Spleen (tissue), 11 donors: Measurements from ENCODE around the gene RBM14. TPM values are rescaled to one million over a fixed set of nuclear protein-coding genes. Genes with fewer than 3 reads are reported as not detected.

Source experiments
- DNase-seq: peaks from one replicate; pipeline ENCODE4 v3.0.0-alpha.2; 2020
- H3K27ac ChIP-seq, 8 donors: fragments of 200-600 bp; sonication (generic) in 7 of 8; 1 replicate in 4 of 8; 2 replicates in 4 of 8; pipeline versions ENCODE4 v1.5.0 to v1.8.0; 2016 to 2021; ENCODE audit warnings: inconsistent platforms in 4 of 8, mild to moderate bottlenecking in 4 of 8, moderate library complexity in 1 of 8
- H3K27me3 ChIP-seq, 7 donors: fragments of 200-600 bp; sonication (generic) in 6 of 7; replicated peaks in 1 of 7; 1 replicate in 4 of 7; 2 replicates in 3 of 7; pipeline versions ENCODE4 v1.5.0 to v1.8.0; 2016 to 2021; ENCODE audit warnings: inconsistent platforms in 3 of 7, mild to moderate bottlenecking in 1 of 7
- H3K36me3 ChIP-seq, 6 donors: fragments of 200-600 bp; sonication (generic) in 5 of 6; 1 replicate in 4 of 6; 2 replicates in 2 of 6; pipeline versions ENCODE4 v1.5.0 to v1.8.0; 2016 to 2021; ENCODE audit warnings: inconsistent platforms in 2 of 6
- H3K4me1 ChIP-seq, 6 donors: fragments of 200-600 bp; sonication (generic) in 5 of 6; 1 replicate in 3 of 6; 2 replicates in 3 of 6; pipeline versions ENCODE4 v1.5.0 to v1.8.0; 2016 to 2021; ENCODE audit warnings: inconsistent platforms in 3 of 6
- H3K4me3 ChIP-seq, 8 donors: fragments of 200-600 bp; sonication (generic) in 7 of 8; 1 replicate in 4 of 8; 2 replicates in 4 of 8; pipeline versions ENCODE4 v1.5.0 to v1.8.0; 2016 to 2021; ENCODE audit warnings: inconsistent platforms in 4 of 8, mild to moderate bottlenecking in 4 of 8, moderate library complexity in 2 of 8
- H3K9me3 ChIP-seq, 8 donors: fragments of 200-600 bp; sonication (generic) in 7 of 8; 1 replicate in 4 of 8; 2 replicates in 4 of 8; pipeline versions ENCODE4 v1.5.0 to v1.8.0; 2016 to 2021; ENCODE audit warnings: inconsistent platforms in 4 of 8
- POLR2A ChIP-seq, 3 donors: fragments of 450-650 bp; IDR thresholded peaks; one replicate each; pipeline ENCODE4 v1.5.1; 2017; ENCODE audit warnings: antibody characterized with exemption in 3 of 3, mild to moderate bottlenecking in 1 of 3
- POLR2AphosphoS5 ChIP-seq, 3 donors: sonication (generic); formaldehyde crosslinking; IDR thresholded peaks; one replicate each; pipeline ENCODE4 v1.5.1; 2017; ENCODE audit warnings: antibody characterized with exemption in 3 of 3
- WGBS, 5 donors: extraction: QIAGEN DNeasy Blood & Tissue Kit in 3 of 5; methylation state at CpG; one replicate each; pipeline versions ENCODE4 v1.1.5 to v1.1.7; 2013 to 2018; 5-methylcytosine and 5-hydroxymethylcytosine counted together
- intact Hi-C: fragments of 100-400 bp; cut with DNase I; formaldehyde crosslinking; loops from one replicate; pipeline ENCODE4 v1.15.0; 2023; ENCODE audit warnings: low total_unique reads
- polyA plus RNA-seq, 3 donors: library from polyadenylated mRNA; stranded (reverse); fragments of 200-250 nt; gene quantifications; one replicate each; pipeline ENCODE4 v1.2.1, GENCODE V29; 2013
- total RNA-seq, 7 donors: library from RNA; depleted of rRNA in 3 of 7; stranded (reverse); fragments of >200 nt in 3 of 7; fragmentation: NEBNext Ultra II Directional in 4 of 7; extraction: Animal tissue kit (Norgen Biotek cat#: 25700) in 4 of 7; gene quantifications; one replicate each; pipeline versions ENCODE4 v1.1.0 to v1.2.1, GENCODE V29; 2016 to 2021
- TF ChIP-seq, protein P1 (sequence below), 11 experiments: fragments of 200-600 bp in 7 of 11; fragments of 450-650 bp in 4 of 11; sonication (generic) in 4 of 11; IDR thresholded peaks in 8 of 11; conservative IDR thresholded peaks in 3 of 11; 1 replicate in 7 of 11; 2 replicates in 4 of 11; pipeline versions ENCODE4 v1.4.0 to v1.8.0; 2016 to 2021; ENCODE audit warnings: antibody characterized with exemption in 11 of 11, inconsistent platforms in 4 of 11, mild to moderate bottlenecking in 1 of 11
- donor health status: healthy with polysubstance abuse.
- donor health status: DM: no; HTN: no; CAD: no; lungs with moderate emphysema.
- donor health status: DM: no; HTN: no; CAD: no.
- donor health status: Bipolar disorder and iron deficiency.
- donor health status: healthy.
- donor health status: DM: no; HTN: no; CAD: no.
- donor health status: DM: yes; HTN: yes; CAD: no.

The RBM14 gene
- total and polyA plus RNA-seq, 10 donors = 37.7 to 96.6 (median 73.5) TPM

DNA sequence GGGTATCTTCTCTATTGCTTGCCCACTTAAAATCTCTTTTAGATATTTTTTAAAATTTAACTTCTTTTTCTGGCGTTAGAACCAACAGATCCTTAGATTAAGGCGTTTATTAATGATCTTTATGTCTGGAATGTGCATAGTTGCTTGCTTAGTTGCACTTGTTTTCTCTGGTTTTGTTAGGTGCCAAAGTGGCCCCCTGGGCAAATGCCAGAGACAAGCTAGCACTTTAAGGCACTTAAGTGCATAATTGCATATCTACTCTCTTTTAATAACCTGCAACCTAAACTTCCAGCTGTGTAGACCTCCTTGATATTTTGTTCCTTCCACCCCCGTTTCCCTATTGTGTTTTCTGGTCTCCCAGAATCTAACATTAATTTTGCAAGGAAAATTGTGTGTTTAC lies 25.4 kb downstream of the RBM14 start:
- intact Hi-C loops = no loop called here
- H3K27ac ChIP-seq = peak overlapping the region in 2 of 8 donors; percentile 30 to 93
- H3K4me1 ChIP-seq = peaks cover 61 to 94% (median 90%) of the 10 kb centered on the region in 6 donors
- WGBS, 5 donors = 29 to 55% (median 52%) methylated on average over 3 of the region's 3 CpGs
- no peak for DNase-seq
- H3K9me3 ChIP-seq = no peaks in the 10 kb centered on the region
- peaks cover 0 to 73% (median 59%) of the 10 kb centered on the region in 6 donors for H3K36me3 ChIP-seq
- TF ChIP-seq, protein P1, sequence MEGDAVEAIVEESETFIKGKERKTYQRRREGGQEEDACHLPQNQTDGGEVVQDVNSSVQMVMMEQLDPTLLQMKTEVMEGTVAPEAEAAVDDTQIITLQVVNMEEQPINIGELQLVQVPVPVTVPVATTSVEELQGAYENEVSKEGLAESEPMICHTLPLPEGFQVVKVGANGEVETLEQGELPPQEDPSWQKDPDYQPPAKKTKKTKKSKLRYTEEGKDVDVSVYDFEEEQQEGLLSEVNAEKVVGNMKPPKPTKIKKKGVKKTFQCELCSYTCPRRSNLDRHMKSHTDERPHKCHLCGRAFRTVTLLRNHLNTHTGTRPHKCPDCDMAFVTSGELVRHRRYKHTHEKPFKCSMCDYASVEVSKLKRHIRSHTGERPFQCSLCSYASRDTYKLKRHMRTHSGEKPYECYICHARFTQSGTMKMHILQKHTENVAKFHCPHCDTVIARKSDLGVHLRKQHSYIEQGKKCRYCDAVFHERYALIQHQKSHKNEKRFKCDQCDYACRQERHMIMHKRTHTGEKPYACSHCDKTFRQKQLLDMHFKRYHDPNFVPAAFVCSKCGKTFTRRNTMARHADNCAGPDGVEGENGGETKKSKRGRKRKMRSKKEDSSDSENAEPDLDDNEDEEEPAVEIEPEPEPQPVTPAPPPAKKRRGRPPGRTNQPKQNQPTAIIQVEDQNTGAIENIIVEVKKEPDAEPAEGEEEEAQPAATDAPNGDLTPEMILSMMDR (IDR thresholded peaks at IDR 0.05 in 8 of 11, conservative IDR thresholded peaks at IDR 0.05 in 3 of 11) = no peak
- peak overlapping the region in 7 of 8 donors; percentile 10 to 89 (median 78) for H3K4me3 ChIP-seq
- no peaks in the 10 kb centered on the region for H3K27me3 ChIP-seq

DNA sequence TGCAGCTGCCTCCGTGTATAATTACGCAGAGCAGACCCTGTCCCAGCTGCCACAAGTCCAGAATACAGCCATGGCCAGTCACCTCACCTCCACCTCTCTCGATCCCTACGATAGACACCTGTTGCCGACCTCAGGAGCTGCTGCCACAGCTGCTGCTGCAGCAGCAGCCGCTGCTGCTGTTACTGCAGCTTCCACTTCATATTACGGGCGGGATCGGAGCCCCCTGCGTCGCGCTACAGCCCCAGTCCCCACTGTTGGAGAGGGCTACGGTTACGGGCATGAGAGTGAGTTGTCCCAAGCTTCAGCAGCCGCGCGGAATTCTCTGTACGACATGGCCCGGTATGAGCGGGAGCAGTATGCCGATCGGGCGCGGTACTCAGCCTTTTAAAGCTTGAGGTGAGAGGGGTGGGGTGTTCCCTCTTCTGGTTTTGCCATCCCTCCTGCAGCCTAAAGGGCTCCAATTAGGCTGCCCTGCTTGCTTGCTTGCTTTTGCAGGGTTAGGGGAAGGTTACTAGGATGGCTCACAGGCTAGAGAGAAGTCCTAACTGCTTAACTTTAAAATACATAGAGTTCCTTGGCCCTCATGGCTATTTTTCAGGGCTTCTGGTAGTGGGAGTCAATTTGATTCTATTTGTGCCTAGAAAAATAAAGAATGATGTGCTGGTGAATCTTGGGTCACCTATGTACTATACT lies 27.5 kb downstream of the RBM14 start:
- Histone ChIP-seq H3K27me3 (no peaks in the 10 kb centered on the region), H3K4me3 (peak overlapping the region in 3 of 8 donors; percentile 16 to 89 (median 78)), H3K4me1 (peaks cover 63 to 100% (median 82%) of the 10 kb centered on the region in 6 donors), H3K9me3 (no peaks in the 10 kb centered on the region), H3K36me3 (peaks cover 0 to 94% (median 76%) of the 10 kb centered on the region in 6 donors), H3K27ac (no peak overlapping the region)
- DNase-seq = no peak
- TF ChIP-seq POLR2AphosphoS5 (IDR thresholded peaks at IDR 0.05) = peak in 1 of 3 donors; percentile 63
- TF ChIP-seq, protein P1 (IDR thresholded peaks at IDR 0.05 in 8 of 11, conservative IDR thresholded peaks at IDR 0.05 in 3 of 11) = no peak
- 89 to 93% (median 91%) methylated on average over 20 to 24 of the region's 24 CpGs for WGBS, 5 donors
- intact Hi-C loops = no loop called here

DNA sequence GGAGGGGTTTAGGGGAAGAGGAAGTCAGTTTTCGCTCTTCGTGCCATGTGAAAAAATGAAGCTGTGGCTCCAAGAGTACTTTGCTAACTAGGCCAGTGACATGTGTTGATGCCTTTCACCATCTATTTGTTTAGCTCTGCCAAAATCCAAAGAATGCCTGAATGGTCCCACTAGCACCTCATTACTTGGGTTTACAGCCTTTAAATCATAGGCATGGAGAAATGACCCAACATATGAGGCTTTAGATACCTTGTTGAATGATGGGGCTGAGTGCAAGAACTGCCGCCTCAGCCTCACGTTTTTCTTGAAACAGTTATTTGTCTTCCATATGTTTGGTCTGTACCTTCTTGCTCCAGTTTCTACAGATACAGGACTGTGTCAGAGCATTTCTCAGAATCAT lies 30.4 kb downstream of the RBM14 start:
- H3K4me1 ChIP-seq = peaks cover 38 to 98% (median 60%) of the 10 kb centered on the region in 6 donors
- H3K9me3 ChIP-seq = no peaks in the 10 kb centered on the region

DNA sequence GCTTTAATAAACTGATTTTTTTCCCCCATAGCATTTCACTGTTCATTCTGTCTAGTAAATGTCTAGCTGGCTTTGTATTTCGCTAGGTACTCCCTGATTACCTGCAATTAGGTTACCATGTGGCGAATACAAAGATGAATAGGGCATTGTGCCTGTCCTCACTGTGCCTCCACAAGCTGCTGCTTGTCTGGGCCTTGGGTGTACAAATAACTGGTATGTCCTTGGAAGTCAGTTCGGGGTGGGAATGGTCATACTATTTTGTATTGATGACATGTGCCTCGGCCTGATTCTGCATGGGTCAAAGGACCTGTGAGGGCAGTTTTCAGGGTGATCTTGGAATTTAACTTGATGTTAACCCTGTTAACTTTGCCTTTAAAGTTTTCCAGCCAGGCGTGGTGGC lies 33.5 kb downstream of the RBM14 start:
- WGBS, 5 donors = 91 to 97% (median 97%) methylated on average over 5 of the region's 5 CpGs
- H3K36me3 ChIP-seq = peaks cover 0 to 100% (median 69%) of the 10 kb centered on the region in 6 donors
- intact Hi-C loops = no loop called here
- H3K4me1 ChIP-seq = peaks cover 8 to 80% (median 29%) of the 10 kb centered on the region in 6 donors
- H3K4me3 ChIP-seq = no peak overlapping the region
- H3K27ac ChIP-seq = no peak overlapping the region
- no peak for DNase-seq
- H3K9me3 ChIP-seq = no peaks in the 10 kb centered on the region
- TF ChIP-seq, protein P1 (IDR thresholded peaks at IDR 0.05 in 8 of 11, conservative IDR thresholded peaks at IDR 0.05 in 3 of 11) = no peak
- no peak for TF ChIP-seq POLR2AphosphoS5 (IDR thresholded peaks at IDR 0.05)
- TF ChIP-seq POLR2A (IDR thresholded peaks at IDR 0.05) = no peak
- no peaks in the 10 kb centered on the region for H3K27me3 ChIP-seq

More for the DNA sequence above, 30.4 kb downstream of the RBM14 start:
- H3K4me3 ChIP-seq = no peak overlapping the region
- H3K27me3 ChIP-seq = no peaks in the 10 kb centered on the region
- TF ChIP-seq, protein P1 (IDR thresholded peaks at IDR 0.05 in 8 of 11, conservative IDR thresholded peaks at IDR 0.05 in 3 of 11) = no peak
- TF ChIP-seq POLR2AphosphoS5 (IDR thresholded peaks at IDR 0.05) (no peak), POLR2A (IDR thresholded peaks at IDR 0.05) (no peak)
- H3K36me3 ChIP-seq = peaks cover 0 to 100% (median 82%) of the 10 kb centered on the region in 6 donors
- intact Hi-C loops = no loop called here
- no peak for DNase-seq
- 66 to 78% (median 72%) methylated on average over 4 of the region's 4 CpGs for WGBS, 5 donors
- peak overlapping the region in 1 of 8 donors; percentile 1 for H3K27ac ChIP-seq
